ENCODE results near the gene HDAC8. TPM values are rescaled to one million over a fixed set of nuclear protein-coding genes. Genes with fewer than 3 reads are reported as not detected.

Gene HDAC8
- total RNA-seq, 1 experiment from 2014 or later: 26.2 TPM

GRCh38 chrX:72532366-72532765 is 40.3 kb downstream of the HDAC8 start:
- no peaks in the 10 kb centered on the region for H3K9me3 ChIP-seq
- Mint-ChIP-seq H3K9me3 (ENCODE audit: unreplicated experiment) (no peaks in the 10 kb centered on the region), H3K4me1 (ENCODE audit: low read depth, unreplicated experiment) (no peaks in the 10 kb centered on the region), H3K27ac (ENCODE audit: unreplicated experiment) (no peak overlapping the region), H3K27me3 (ENCODE audit: insufficient read depth, unreplicated experiment) (no peaks in the 10 kb centered on the region), H3K4me3 (ENCODE audit: unreplicated experiment) (no peak overlapping the region), H3K36me3 (ENCODE audit: insufficient read depth, unreplicated experiment) (no peaks in the 10 kb centered on the region)
- no peaks in the 10 kb centered on the region for H3K27me3 ChIP-seq (replicated peaks; ENCODE audit: control insufficient read depth, insufficient read depth, low read length)
- ChIA-PET CTCF (no interaction called here), POLR2A (no interaction called here)
- intact Hi-C loops (cut with micrococcal nuclease; ENCODE audit: unreplicated experiment): no loop called here
- TF ChIP-seq CTCF (IDR thresholded peaks at IDR 0.05; ENCODE audit: insufficient read depth in 1 of 2, low read depth in 1 of 2, low read length in 1 of 2, severe bottlenecking in 1 of 2, unreplicated experiment in 1 of 2): no peak
- H3K36me3 ChIP-seq (ENCODE audit: control insufficient read depth, insufficient read depth, low read length): no peaks in the 10 kb centered on the region
- BruUV-seq (replicated peaks): no TSS peak
- H3K4me1 ChIP-seq: no peaks in the 10 kb centered on the region
- DNase-seq: no peak
- no peak overlapping the region for H3K4me3 ChIP-seq (ENCODE audit: low read depth, low read length)

- CTCF ChIA-PET: no interaction called here
- BruUV-seq (replicated peaks): no TSS peak
- DNase-seq: no peak
- TF ChIP-seq CTCF (IDR thresholded peaks at IDR 0.05; ENCODE audit: insufficient read depth in 1 of 2, low read depth in 1 of 2, low read length in 1 of 2, severe bottlenecking in 1 of 2, unreplicated experiment in 1 of 2): no peak
- H3K36me3 ChIP-seq (ENCODE audit: control insufficient read depth, insufficient read depth, low read length): no peaks in the 10 kb centered on the region
- no peaks in the 10 kb centered on the region for H3K9me3 Mint-ChIP-seq (ENCODE audit: unreplicated experiment)
- H3K36me3 Mint-ChIP-seq (ENCODE audit: insufficient read depth, unreplicated experiment): peaks cover under 1% of the 10 kb centered on the region
- intact Hi-C loops (cut with micrococcal nuclease; ENCODE audit: unreplicated experiment): no loop called here
- H3K9me3 ChIP-seq: no peaks in the 10 kb centered on the region
- no peak overlapping the region for H3K4me3 Mint-ChIP-seq (ENCODE audit: unreplicated experiment)
- POLR2A ChIA-PET: no interaction called here
- no peak overlapping the region for H3K27ac Mint-ChIP-seq (ENCODE audit: unreplicated experiment)
- H3K27me3 Mint-ChIP-seq (ENCODE audit: insufficient read depth, unreplicated experiment): no peaks in the 10 kb centered on the region
- H3K4me1 ChIP-seq: no peaks in the 10 kb centered on the region
- no peak overlapping the region for H3K4me3 ChIP-seq (ENCODE audit: low read depth, low read length)
- H3K27me3 ChIP-seq (replicated peaks; ENCODE audit: control insufficient read depth, insufficient read depth, low read length): no peaks in the 10 kb centered on the region
- H3K4me1 Mint-ChIP-seq (ENCODE audit: low read depth, unreplicated experiment): no peaks in the 10 kb centered on the region
Observed at GRCh38 chrX:72526534-72527508, 45.8 kb downstream of the HDAC8 start.

GRCh38 chrX:72498782-72499181 is 73.9 kb downstream of the HDAC8 start:
- no TSS peak for BruUV-seq (replicated peaks)
- no peak for DNase-seq
- Mint-ChIP-seq H3K27ac (ENCODE audit: unreplicated experiment) (no peak overlapping the region), H3K9me3 (ENCODE audit: unreplicated experiment) (no peaks in the 10 kb centered on the region), H3K4me1 (ENCODE audit: low read depth, unreplicated experiment) (no peaks in the 10 kb centered on the region), H3K27me3 (ENCODE audit: insufficient read depth, unreplicated experiment) (no peaks in the 10 kb centered on the region), H3K36me3 (ENCODE audit: insufficient read depth, unreplicated experiment) (no peaks in the 10 kb centered on the region), H3K4me3 (ENCODE audit: unreplicated experiment) (no peak overlapping the region)
- POLR2A ChIA-PET: no interaction called here
- intact Hi-C loops (cut with micrococcal nuclease; ENCODE audit: unreplicated experiment): no loop called here
- no peaks in the 10 kb centered on the region for H3K36me3 ChIP-seq (ENCODE audit: control insufficient read depth, insufficient read depth, low read length)
- H3K4me1 ChIP-seq: no peaks in the 10 kb centered on the region
- no peaks in the 10 kb centered on the region for H3K27me3 ChIP-seq (replicated peaks; ENCODE audit: control insufficient read depth, insufficient read depth, low read length)
- H3K9me3 ChIP-seq: no peaks in the 10 kb centered on the region
- no peak for TF ChIP-seq CTCF (IDR thresholded peaks at IDR 0.05; ENCODE audit: insufficient read depth in 1 of 2, low read depth in 1 of 2, low read length in 1 of 2, severe bottlenecking in 1 of 2, unreplicated experiment in 1 of 2)
- no peak overlapping the region for H3K4me3 ChIP-seq (ENCODE audit: low read depth, low read length)
- CTCF ChIA-PET: no interaction called here

All from Caco-2 (cell line).